ENCODE measurements around the gene ARHGAP32.

Gene ARHGAP32

DNA sequence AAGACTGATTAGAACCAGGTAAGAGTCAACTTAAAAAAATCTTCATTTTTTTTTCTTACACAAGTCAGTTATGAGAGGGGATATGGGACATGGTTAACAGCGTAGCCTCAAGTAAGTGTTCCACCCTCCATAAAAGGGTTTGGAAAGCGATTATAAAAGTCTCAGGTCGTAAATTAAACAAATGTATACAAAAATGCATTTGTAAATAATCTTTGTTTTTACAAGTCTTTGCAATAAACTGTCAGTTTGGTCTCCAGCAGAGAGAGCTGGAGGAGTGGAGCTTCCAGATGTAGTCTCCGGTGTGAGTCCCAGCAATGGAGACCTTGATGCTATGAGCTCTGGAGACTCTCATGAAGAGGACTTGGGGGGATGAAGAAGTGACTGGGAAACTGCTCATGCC, 149.6 kb downstream of the ARHGAP32 start:
- TF ChIP-seq, protein P1, sequence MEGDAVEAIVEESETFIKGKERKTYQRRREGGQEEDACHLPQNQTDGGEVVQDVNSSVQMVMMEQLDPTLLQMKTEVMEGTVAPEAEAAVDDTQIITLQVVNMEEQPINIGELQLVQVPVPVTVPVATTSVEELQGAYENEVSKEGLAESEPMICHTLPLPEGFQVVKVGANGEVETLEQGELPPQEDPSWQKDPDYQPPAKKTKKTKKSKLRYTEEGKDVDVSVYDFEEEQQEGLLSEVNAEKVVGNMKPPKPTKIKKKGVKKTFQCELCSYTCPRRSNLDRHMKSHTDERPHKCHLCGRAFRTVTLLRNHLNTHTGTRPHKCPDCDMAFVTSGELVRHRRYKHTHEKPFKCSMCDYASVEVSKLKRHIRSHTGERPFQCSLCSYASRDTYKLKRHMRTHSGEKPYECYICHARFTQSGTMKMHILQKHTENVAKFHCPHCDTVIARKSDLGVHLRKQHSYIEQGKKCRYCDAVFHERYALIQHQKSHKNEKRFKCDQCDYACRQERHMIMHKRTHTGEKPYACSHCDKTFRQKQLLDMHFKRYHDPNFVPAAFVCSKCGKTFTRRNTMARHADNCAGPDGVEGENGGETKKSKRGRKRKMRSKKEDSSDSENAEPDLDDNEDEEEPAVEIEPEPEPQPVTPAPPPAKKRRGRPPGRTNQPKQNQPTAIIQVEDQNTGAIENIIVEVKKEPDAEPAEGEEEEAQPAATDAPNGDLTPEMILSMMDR (IDR thresholded peaks at IDR 0.05; ENCODE audit: low read depth, low read length, missing control alignments) = no peak
- DNase-seq (ENCODE audit: extremely low read depth, low read depth) = no peak
- H3K4me3 ChIP-seq (replicated peaks; ENCODE audit: low read depth, low read length) = no peak overlapping the region

DNA sequence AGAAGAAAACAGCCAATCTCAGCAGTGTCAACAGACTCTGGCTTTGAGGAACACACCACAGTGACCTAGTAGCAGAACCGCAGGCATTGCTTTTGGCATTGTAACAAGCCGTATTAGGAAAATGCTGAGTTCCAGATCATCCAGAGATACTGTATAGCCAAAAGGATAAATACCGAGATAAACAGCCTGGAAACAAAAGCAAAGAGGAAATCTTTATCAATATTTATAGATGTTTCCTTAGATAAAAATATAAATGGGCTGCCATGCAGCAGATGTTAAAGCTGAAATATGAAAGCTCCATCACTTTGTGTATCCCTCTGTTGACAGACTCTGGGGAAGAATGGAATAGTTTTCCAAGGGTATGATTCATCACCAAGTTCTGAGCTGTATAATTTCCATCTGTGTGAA, 150.5 kb downstream of the ARHGAP32 start:
- no peak for DNase-seq (ENCODE audit: extremely low read depth, low read depth)
- no peak overlapping the region for H3K4me3 ChIP-seq (replicated peaks; ENCODE audit: low read depth, low read length)
- TF ChIP-seq, protein P1 (IDR thresholded peaks at IDR 0.05; ENCODE audit: low read depth, low read length, missing control alignments) = no peak

DNA sequence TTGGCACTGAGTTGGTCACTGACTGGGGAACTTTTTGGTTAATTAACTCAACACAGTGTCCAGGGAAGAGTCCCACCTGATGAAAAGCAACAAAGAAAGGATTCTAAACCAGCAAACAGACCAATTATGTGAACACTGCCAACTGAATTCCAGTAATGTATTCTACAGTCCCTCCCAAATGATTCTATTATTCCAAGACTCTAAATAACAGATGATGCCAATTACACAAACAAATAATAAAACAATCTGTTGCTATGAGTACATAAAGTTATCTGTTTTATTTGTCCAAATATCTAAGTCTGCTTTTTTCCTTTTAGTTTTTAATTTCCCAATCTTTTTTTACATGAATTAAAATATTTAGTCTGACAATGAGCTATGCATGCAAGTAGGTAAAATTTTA, 151.2 kb downstream of the ARHGAP32 start:
- DNase-seq (ENCODE audit: extremely low read depth, low read depth) = no peak
- H3K4me3 ChIP-seq (replicated peaks; ENCODE audit: low read depth, low read length) = no peak overlapping the region
- TF ChIP-seq, protein P1 (IDR thresholded peaks at IDR 0.05; ENCODE audit: low read depth, low read length, missing control alignments) = no peak

DNA sequence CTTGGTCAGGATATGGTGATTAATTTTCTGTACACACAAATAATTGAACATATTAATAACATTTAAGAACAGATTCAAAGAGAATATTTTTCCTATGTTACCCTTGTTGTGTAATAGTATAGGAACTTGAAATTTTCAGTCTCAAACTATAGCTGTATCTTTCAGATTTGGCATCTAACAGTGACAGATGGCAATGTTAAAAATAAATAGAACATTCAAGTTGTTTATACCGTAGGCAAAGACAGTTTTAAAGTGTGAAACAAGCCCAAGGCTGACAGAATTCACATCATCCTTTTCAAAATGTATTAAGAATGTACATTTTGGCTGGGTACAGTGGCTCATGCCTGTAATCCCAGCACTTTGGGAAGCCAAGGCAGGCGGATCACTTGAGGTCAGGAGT, 156.9 kb downstream of the ARHGAP32 start:
- no peak for DNase-seq (ENCODE audit: extremely low read depth, low read depth)
- H3K4me3 ChIP-seq (replicated peaks; ENCODE audit: low read depth, low read length) = no peak overlapping the region
- TF ChIP-seq, protein P1 (IDR thresholded peaks at IDR 0.05; ENCODE audit: low read depth, low read length, missing control alignments) = no peak

DNA sequence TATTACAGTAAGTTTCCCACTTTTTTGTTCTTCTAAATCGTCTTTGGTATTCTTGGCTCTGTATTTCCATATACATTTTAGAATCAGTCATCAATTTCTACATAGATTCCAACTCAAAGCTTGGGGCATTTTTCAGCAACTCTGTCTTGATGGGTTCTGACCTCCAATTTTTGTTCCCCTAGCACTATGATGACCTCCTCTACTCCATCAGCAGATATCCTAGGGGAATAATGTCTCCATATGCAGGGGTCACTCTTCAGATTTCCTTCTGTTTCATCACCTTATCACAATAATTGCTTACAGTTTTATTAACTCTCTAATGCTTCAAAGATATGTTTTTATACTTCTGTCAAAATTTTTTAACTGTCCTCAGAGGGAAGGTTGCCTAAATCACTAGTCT, 158.1 kb downstream of the ARHGAP32 start:
- H3K4me3 ChIP-seq (replicated peaks; ENCODE audit: low read depth, low read length) = no peak overlapping the region
- DNase-seq (ENCODE audit: extremely low read depth, low read depth) = no peak
- TF ChIP-seq, protein P1 (IDR thresholded peaks at IDR 0.05; ENCODE audit: low read depth, low read length, missing control alignments) = no peak

DNA sequence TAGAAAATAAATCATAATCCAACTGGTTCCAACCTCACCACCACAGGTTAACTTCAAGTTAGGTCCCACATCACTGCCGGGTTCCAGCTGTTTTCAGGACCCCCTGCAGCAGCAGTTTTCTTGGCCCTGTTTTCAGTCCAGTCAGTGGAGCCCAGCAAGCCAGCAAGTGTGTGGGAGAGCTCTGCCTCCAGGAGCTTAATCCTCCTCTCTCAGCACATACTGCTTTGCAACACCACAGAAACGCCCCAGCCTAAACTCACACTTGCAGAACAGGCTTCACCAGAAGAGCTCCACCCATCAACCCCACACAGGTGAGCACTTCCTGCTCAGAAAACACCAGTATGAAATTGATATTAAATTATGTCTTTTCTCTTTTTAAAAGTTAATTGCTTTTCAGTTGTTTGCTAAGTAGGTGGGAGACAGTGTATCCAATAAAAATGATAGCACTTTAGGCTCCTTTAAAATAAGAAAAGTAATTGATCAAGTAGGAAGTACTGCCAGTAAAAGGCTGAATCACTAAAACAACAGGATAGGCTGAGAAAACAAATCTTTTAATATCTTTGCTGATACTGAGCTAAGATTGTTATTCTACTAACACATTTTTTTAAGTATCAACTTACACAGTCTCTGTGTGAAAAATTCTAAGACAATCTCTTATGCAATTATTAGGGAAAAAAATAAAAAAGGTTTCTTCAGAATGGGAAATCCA, 168.0 kb downstream of the ARHGAP32 start:
- DNase-seq (ENCODE audit: extremely low read depth, low read depth) = no peak
- TF ChIP-seq, protein P1 (IDR thresholded peaks at IDR 0.05; ENCODE audit: low read depth, low read length, missing control alignments) = no peak
- no peak overlapping the region for H3K4me3 ChIP-seq (replicated peaks; ENCODE audit: low read depth, low read length)

DNA sequence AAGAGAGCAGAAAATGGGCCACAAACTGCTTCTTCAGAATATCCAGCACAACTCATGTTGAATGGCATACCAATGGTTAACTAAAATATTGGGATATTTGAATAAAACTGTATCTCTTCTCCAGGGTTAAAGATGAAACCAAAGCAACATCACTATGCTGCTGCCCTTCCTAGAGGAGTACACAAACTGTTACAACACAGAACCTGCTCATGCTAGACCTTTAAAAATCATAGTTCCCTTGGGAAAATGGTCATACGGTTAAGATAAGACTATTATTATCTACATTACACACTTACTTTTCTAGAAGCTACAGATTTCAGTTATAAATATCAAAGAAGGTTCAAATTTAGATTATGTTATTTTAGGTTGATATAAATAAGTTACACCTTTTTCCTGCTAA, 170.8 kb downstream of the ARHGAP32 start:
- no peak for DNase-seq (ENCODE audit: extremely low read depth, low read depth)
- TF ChIP-seq, protein P1 (IDR thresholded peaks at IDR 0.05; ENCODE audit: low read depth, low read length, missing control alignments) = no peak
- H3K4me3 ChIP-seq (replicated peaks; ENCODE audit: low read depth, low read length) = no peak overlapping the region
